Ovary (tissue), 9 donors: ENCODE measurements around the gene TK2. TPM values are rescaled to one million over a fixed set of nuclear protein-coding genes. Genes with fewer than 3 reads are reported as not detected.
"Not testable (repeated sequence)": the region's sequence is repeated elsewhere in the genome, so short reads cannot be mapped to it uniquely, and the experiment has no call there.

Experiments used
- DNase-seq, 5 donors: peaks; one replicate each; pipeline ENCODE4 v3.0.0-alpha.2; 2019 to 2020
- H3K27ac ChIP-seq, 2 donors: fragments of 200-600 bp; one replicate each; pipeline versions ENCODE4 v1.5.1 to v1.8.0; 2019 to 2022
- H3K27me3 ChIP-seq: fragments of 200-600 bp; one replicate; pipeline ENCODE4 v1.8.0; 2022
- H3K36me3 ChIP-seq: fragments of 200-600 bp; sonication (generic); one replicate; pipeline ENCODE4 v1.5.1; 2019
- H3K4me1 ChIP-seq: one replicate; pipeline ENCODE4 v1.8.1; 2013; ENCODE audit warnings: mild to moderate bottlenecking, moderate library complexity; ENCODE audit not compliant: insufficient read depth
- H3K4me3 ChIP-seq: fragments of 200-600 bp; sonication (generic); one replicate; pipeline ENCODE4 v1.5.1; 2017
- H3K9me3 ChIP-seq, 2 donors: fragments of 200-600 bp in 1 of 2; sonication (generic) in 1 of 2; one replicate each; pipeline versions ENCODE4 v1.5.1 to v1.8.1; 2013 to 2019; ENCODE audit warnings: mild to moderate bottlenecking in 1 of 2, moderate library complexity in 1 of 2
- CTCF ChIP-seq, 3 donors: fragments of 450-650 bp in 2 of 3; fragments of 200-600 bp in 1 of 3; IDR thresholded peaks; one replicate each; pipeline versions ENCODE4 v1.5.1 to v1.8.0; 2016 to 2022; ENCODE audit warnings: antibody characterized with exemption in 3 of 3, mild to moderate bottlenecking in 1 of 3
- EP300 ChIP-seq: sonication (generic); formaldehyde crosslinking; IDR thresholded peaks from one replicate; pipeline ENCODE4 v1.6.1; 2017; ENCODE audit warnings: antibody characterized with exemption
- POLR2A ChIP-seq: fragments of 450-650 bp; IDR thresholded peaks from one replicate; pipeline ENCODE4 v1.6.1; 2017; ENCODE audit warnings: antibody characterized with exemption, mild to moderate bottlenecking, moderate library complexity
- WGBS, 3 donors: extraction: QIAGEN DNeasy Blood & Tissue Kit in 1 of 3; methylation state at CpG; one replicate each; pipeline versions ENCODE4 v1.1.5 to v1.1.7; 2013 to 2017; 5-methylcytosine and 5-hydroxymethylcytosine counted together
- intact Hi-C, 4 donors: fragments of 100-400 bp; cut with DNase I; formaldehyde crosslinking; loops; one replicate each; pipeline versions ENCODE4 v1.11.0 to v1.15.1; 2022 to 2023
- polyA plus RNA-seq, 2 donors: library from polyadenylated mRNA; stranded (reverse); fragments of 200-250 nt in 1 of 2; fragments of 350-450 nt in 1 of 2; fragmentation: Illumina TruSeq in 1 of 2; extraction: RNeasy Lipid Tissue Mini Kit (QIAGEN cat#74804) in 1 of 2; gene quantifications; one replicate each; pipeline ENCODE4 v1.2.3, GENCODE V29; 2013 to 2014
- total RNA-seq, 7 donors: library from RNA; depleted of rRNA in 2 of 7; stranded (reverse); fragments of >200 nt in 2 of 7; fragmentation: NEBNext Ultra II Directional in 3 of 7; extraction: Animal tissue kit (Norgen Biotek cat#: 25700) in 3 of 7; gene quantifications; one replicate each; pipeline versions ENCODE4 v1.1.0 to v1.2.4, GENCODE V29; 2016 to 2023
- donor health status: DM: no; HTN: no; CAD: no; lungs with moderate emphysema.
- donor health status: DM: no; HTN: no; CAD: no.
- donor health status: Bipolar disorder and iron deficiency.
- donor health status: DM: yes; HTN: yes; CAD: no.
- donor health status: DM: no; HTN: no; CAD: no.
- donor health status: DM: yes; HTN: yes; CAD: no.

The TK2 gene
- total and polyA plus RNA-seq, 9 donors = 17.0 to 80.6 (median 34.0) TPM

- 84 to 93% (median 85%) methylated on average over 6 of the region's 6 CpGs for WGBS, 3 donors
- no peak overlapping the region for H3K4me3 ChIP-seq
- TF ChIP-seq POLR2A = no peak
- no peak for TF ChIP-seq EP300
- TF ChIP-seq CTCF (IDR thresholded peaks at IDR 0.05) = no peak
- H3K36me3 ChIP-seq = no peaks in the 10 kb centered on the region
- no peak overlapping the region for H3K27ac ChIP-seq
- H3K4me1 ChIP-seq = no peaks in the 10 kb centered on the region
- intact Hi-C loops = no loop called here
- peak in 1 of 5 donors; percentile 7 for DNase-seq
- H3K9me3 ChIP-seq = no peaks in the 10 kb centered on the region
- no peaks in the 10 kb centered on the region for H3K27me3 ChIP-seq
Observed at GRCh38 chr16:66469947-66470546, 79.9 kb downstream of the TK2 start.

- 92 to 94% (median 94%) methylated on average over 26 of the region's 26 CpGs for WGBS, 3 donors
- no peaks in the 10 kb centered on the region for H3K36me3 ChIP-seq
- no peaks in the 10 kb centered on the region for H3K27me3 ChIP-seq
- no peak overlapping the region for H3K27ac ChIP-seq
- H3K4me1 ChIP-seq = no peaks in the 10 kb centered on the region
- TF ChIP-seq EP300 = no peak
- peak in 1 of 5 donors; percentile 23 for DNase-seq
- no peaks in the 10 kb centered on the region for H3K9me3 ChIP-seq
- H3K4me3 ChIP-seq = no peak overlapping the region
- intact Hi-C loops = no loop called here
Observed at GRCh38 chr16:66469291-66469946, 80.5 kb downstream of the TK2 start.

- H3K27me3 ChIP-seq = no peaks in the 10 kb centered on the region
- TF ChIP-seq POLR2A = no peak
- no peak for TF ChIP-seq CTCF (IDR thresholded peaks at IDR 0.05)
- no peak for TF ChIP-seq EP300
- 82 to 85% (median 85%) methylated on average over 11 of the region's 11 CpGs for WGBS, 3 donors
- no peaks in the 10 kb centered on the region for H3K4me1 ChIP-seq
- H3K4me3 ChIP-seq = no peak overlapping the region
- H3K9me3 ChIP-seq = no peaks in the 10 kb centered on the region
- H3K27ac ChIP-seq = no peak overlapping the region
- DNase-seq = peak in 1 of 5 donors; percentile 20
- no peaks in the 10 kb centered on the region for H3K36me3 ChIP-seq
- intact Hi-C loops = no loop called here
Observed at GRCh38 chr16:66468321-66468965, 81.5 kb downstream of the TK2 start.

- 95 to 97% (median 96%) methylated on average over 5 of the region's 5 CpGs for WGBS, 3 donors
- Histone ChIP-seq H3K9me3 (no peaks in the 10 kb centered on the region), H3K27ac (no peak overlapping the region), H3K27me3 (no peaks in the 10 kb centered on the region), H3K36me3 (no peaks in the 10 kb centered on the region), H3K4me3 (no peak overlapping the region), H3K4me1 (no peaks in the 10 kb centered on the region)
- intact Hi-C loops = no loop called here
- DNase-seq = peak in 1 of 5 donors; percentile 16
- TF ChIP-seq POLR2A (no peak), EP300 (no peak)
Observed at GRCh38 chr16:66467611-66468010, 82.3 kb downstream of the TK2 start.

- DNase-seq, intact Hi-C loops: not testable (repeated sequence)
- WGBS, 3 donors = 89 to 95% (median 91%) methylated on average over 6 of the region's 6 CpGs
Observed at GRCh38 chr16:66466636-66467035, 83.3 kb downstream of the TK2 start.

GRCh38 chr16:66465946-66466345 lies 84.0 kb downstream of the TK2 start:
- intact Hi-C loops, H3K4me3 ChIP-seq, H3K36me3 ChIP-seq, H3K27ac ChIP-seq, H3K27me3 ChIP-seq, H3K4me1 ChIP-seq, H3K9me3 ChIP-seq: not testable (repeated sequence)
- DNase-seq = peak in 1 of 5 donors; percentile 7
- 88 to 95% (median 91%) methylated on average over 6 of the region's 6 CpGs for WGBS, 3 donors

More at GRCh38 chr16:66466636-66467035, 83.3 kb downstream of the TK2 start:
- not testable (repeated sequence) for H3K9me3 ChIP-seq, H3K27me3 ChIP-seq, H3K4me1 ChIP-seq, H3K4me3 ChIP-seq, H3K36me3 ChIP-seq, H3K27ac ChIP-seq
